Stimulated activated CD4-positive, alpha-beta T cell treated with anti-CD3 and anti-CD28 coated beads, Interleukin-2, amount 100 ng/mL, for 4 hours (primary cell): ENCODE results near the gene CELSR1.

Experiments used
- DNase-seq: peaks from one replicate; pipeline ENCODE4 v3.0.0-alpha.2; 2020; ENCODE audit warnings: low read depth

CELSR1 gene

DNA sequence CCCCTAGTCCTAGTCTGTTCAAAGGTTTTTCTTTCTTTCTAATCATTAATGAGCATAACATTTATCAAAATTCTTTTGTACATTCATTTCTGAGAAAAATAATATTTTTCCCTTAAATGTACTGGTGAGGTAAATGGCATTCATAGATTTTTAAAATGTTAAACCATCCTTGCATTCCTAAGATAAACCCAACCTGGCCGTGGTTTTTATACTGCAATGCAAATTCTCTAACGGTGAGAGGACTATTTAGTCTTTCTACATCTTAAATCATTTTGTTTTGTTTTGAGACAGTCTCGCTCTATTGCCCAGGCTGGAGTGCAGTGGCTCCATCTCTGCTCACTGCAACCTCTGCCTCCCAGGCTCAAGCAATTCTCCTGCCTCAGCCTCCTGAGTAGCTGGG is 161.3 kb downstream of the CELSR1 start:
- DNase-seq, result no peak

DNA sequence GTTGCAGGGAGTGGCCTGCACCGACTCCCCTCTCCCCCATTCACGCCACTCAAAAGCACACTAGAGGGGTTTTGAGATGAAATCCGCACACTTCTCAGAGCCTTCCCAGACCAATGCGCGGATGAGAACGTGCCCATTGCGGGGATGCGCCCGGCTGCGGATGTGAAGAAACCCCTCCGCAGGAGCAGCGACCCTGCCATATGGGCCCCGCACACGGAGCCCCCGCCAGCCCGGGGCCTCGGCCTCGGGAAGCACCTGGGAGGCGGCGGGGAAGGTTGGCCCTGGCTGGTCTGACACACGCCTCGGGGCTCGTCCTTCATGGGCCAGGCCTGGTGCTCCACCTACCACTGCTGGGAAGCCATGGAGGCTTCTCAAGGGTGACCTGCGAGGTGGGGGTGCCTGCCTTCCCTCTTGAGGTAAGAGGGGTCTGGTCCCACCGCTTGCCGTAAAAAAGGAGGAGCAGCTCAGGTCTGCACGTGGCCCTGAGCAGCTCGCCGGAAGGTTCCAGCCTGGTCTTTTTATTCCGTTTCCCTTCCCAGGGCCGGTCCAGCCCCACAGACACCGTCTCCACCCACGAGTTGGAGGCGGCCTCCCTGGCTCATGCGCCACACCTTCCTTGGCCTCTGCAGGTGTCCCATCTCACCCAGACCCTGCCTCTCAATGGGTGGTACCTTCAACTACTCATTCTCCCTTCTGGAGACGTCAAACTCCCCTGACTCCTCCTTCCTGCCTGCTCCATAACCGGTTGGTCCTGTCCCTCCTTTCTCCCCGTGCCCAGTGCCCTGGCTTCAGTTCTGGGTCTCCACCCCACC is 162.6 kb downstream of the CELSR1 start:
- no peak for DNase-seq

- DNase-seq, result peak; percentile 3
These were observed 163.3 kb downstream of the CELSR1 start for GRCh38 chr22:46373921-46374662.

GRCh38 chr22:46373159-46373558 is 164.3 kb downstream of the CELSR1 start:
- DNase-seq, result no peak

GRCh38 chr22:46372686-46373085 is 164.7 kb downstream of the CELSR1 start:
- DNase-seq, result no peak

DNA sequence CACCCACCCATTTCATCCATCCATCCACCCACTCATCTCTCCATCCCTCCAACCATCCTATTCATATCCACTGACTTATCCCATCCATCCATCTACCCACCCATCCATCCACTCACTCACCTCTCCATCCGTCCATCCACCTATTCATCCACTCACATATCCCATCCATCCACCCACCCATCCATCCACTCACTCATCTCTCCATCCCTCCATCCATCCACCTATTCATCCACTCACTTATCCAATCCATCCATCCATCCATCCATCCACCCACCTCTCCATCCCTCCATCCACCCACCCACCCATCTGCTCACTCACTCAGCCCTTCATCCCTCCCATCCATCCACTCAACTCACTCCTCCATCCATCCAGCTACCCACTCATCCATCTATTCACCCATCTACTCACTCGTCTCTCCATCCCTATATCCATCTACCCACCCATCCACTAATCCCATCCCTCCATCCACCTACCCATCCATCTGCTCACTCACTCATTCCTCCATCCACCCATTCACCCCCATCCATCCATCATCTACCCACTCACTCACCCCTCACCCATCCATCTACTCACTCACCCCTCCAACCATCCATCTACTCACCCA is 165.7 kb downstream of the CELSR1 start:
- no peak for DNase-seq

GRCh38 chr22:46370584-46371291 is 166.7 kb downstream of the CELSR1 start:
- no peak for DNase-seq

DNA sequence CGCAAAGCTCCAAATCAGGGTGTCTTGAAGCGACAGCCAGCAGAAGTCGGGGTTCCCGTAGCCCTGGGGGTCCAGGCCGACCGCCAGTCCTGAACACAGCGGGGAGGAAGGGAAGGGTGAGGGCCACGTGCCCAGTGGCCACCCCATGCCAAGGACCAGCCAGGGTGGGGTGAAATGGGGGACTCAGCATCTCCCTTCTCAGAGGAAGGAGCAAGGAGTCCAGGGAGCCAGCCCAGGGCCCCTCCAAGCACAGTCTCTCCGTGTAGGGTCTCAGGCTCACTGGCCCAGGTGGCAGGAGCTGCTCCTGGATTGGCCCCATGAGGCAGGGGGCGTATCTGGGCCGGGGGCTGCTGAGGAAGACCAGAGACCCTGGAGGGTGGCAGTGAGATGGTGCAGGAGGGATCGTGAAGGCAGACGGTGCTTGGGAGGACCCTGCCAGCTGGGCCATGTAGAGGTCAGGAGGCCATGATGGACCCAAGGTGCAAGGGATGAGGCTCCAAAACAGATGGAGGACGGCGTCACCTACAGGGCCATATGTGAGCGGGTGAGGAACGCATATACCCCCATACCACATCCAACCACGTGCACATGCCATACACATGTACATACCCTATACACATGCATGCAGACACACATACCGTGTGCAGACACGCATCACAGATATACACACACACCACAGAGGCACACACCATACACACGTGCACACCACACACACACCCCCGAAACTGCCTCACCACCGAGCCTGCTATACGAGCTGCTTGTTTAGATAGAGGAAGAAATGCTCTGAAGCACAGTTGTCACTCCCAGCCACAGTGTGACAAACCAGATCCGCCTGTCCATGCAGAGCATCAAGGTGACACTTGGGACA is 167.5 kb downstream of the CELSR1 start:
- DNase-seq, result no peak

- DNase-seq, result no peak
These were observed 168.3 kb downstream of the CELSR1 start for GRCh38 chr22:46368871-46369715.

DNA sequence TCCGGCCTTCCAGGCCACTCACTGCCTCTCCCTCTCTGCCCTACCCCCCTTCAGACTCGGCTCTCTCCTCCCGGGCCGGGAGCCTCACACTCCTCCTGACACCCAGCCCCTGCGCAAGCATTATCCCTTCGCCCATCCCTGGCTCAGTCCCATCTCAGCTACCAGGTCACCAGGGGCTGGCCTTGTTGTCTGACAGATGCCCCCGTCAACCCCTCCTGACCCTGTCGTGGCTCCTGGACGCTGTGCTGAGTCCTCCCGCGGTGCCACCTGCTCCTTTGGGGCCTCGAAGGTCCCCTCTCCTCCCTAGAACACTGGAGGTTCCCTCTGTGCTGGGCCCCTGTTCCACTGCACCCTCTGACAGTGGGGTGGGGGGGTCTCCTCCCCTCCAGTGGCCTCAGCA is 169.0 kb downstream of the CELSR1 start:
- DNase-seq, result no peak

GRCh38 chr22:46367707-46368191 is 169.7 kb downstream of the CELSR1 start:
- DNase-seq, result peak; percentile 49

DNA sequence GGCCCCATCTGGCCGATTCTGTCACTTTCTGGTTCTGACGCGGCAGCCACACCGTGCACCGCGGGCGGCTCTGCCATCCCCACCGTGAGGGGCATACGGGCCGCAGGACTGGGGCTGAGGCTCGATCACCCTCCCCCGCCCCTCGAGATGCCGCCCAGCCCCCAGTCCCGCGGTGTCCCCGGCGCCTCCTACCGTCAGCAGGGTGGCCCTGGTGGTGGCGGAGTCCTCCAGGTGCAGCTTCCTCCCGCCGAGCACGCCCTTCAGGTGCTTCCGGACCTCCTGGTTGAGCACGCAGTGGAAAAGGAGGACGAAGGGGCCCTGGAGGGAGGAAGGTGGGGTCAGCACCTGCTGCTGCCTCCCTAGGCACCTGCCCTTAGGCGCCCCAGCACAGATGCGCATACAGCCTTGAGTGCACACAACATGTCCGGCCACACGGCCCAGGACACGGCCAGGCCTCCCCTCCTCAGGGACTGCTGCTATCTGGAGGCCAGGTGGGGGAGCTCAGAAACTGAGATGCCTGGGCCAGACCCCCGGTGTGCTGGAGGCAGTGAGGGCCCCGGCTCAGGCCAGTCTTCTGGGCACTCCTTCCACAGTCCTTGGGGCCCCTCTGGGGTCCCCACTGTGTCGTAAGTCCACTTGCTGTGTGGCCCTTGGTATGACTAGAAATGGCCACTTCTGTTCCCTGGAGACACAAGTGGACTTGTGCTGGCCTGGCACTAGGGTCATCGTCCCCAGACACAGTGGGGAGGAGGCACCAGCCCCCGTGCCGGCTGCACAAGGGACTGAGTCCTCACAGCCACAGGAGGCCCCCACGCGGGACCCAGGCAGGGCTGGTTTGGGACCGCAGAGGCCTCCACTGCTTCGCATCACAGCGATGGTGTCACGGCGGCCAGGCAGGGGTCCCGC is 170.4 kb downstream of the CELSR1 start:
- no peak for DNase-seq

GRCh38 chr22:46366327-46366731 is 171.1 kb downstream of the CELSR1 start:
- DNase-seq, result no peak

DNA sequence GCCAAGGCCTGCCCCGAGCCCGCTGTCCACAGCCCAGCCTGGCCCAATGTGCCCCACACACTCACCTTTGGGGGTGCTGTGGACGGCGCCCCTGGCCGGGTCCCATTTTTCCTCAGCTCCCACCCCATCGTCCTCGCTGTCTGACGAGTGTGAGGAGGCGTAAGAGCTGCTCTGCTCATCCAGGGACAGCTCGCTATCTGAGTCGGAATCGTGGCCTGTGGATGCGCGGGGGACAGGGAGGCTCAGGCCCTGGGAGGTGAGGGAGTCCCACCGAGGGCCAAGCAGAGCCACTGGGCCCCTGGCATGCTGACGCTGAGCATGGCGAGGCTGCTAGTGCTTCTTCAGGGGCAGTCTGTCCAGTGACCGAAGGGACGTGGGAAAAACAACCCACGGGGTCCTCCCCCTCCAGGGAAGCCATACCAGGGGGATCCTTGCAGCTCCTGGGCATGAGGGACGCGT is 172.2 kb downstream of the CELSR1 start:
- no peak for DNase-seq

DNA sequence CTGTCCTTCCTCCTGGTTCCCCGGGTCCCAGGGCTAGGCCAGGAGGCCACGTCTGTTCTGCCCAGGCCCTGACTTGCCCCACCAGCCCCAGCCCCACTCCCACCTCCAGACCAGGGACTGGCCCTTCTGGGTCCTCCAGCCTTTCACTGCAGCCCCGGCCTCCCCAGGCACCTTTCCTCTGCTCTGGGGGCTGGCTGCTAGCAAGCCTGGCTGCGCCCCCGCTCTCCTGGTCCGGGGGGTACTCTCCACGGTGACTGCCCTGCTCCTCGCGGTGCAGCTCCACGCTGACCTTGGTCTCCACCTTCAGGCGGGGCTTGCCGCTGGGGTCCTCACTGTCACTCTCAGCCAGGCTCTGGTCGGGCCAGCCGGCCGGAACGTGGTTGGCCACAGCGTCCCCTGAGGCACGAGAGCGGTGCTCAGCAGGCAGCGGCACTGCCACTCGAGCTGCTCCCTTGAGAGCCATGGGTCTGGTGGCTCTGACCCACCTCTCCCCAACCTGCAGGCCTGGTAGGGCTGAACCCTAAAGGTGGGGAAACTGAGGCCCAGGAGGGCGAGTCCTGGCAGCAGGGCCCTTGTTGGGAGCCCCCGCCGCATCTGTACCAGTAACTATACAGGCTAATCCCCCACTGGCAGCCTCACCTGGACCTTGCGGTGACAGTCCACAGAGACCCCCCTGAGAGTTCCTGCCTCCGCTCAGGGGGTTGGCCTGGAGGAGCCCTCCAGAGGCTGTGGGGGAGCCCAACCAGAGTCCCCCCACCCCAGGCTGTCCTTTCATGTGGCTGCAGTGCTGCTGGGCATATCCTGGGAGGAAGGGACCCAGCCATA is 172.9 kb downstream of the CELSR1 start:
- DNase-seq, result no peak

DNA sequence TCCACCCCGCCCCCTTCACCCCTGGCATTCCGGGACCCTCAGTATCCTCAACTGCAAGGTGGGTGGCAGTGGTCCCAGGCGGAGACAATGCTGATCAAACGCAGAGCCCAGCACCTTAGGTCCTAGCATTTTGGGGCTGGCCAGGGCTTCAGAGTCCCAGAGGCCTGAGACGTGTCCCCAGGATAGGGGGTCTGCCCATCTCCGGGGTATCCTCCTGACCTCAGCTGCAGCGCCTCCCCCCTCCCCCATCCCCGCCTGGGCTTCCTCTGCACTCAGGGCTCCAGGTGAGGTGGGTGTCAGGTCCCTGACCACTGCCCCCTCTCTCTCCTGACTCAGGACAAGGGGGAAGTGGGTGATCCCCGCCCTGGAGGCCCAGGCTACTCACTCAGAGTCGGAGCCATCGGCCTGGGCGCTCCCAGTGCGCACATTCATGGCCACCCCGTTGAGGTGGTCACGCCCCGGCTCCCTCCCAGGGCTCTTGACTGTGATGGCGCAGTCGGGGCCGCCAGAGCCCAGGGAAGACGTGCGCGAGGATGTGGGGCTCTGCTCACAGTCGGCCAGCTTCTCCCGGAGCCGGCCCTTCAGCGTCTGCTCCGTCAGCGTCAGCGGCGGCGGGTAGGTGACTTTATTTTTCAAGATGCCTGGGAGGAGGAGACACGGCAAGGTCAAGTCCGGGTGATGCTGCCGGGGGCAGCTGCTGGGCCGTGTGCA is 173.7 kb downstream of the CELSR1 start:
- DNase-seq, result no peak

GRCh38 chr22:46362934-46363515 is 174.4 kb downstream of the CELSR1 start:
- no peak for DNase-seq
